IMR-90 (cell line): Measurements from ENCODE around the gene LIMS1. TPM values are rescaled to one million over a fixed set of nuclear protein-coding genes. Genes with fewer than 3 reads are reported as not detected.
A peak's percentile ranks its signal among the peaks of the same experiment; 100 is the strongest.

Experiments used
- ATAC-seq: fragments of 200-7000 bp; cut with Tn5 transposase; 2 replicates; pipeline ENCODE4 v1.9.1; 2020; ENCODE audit warnings: low read depth, mild to moderate bottlenecking, moderate library complexity
- BruUV-seq: library from RNA; stranded (reverse); fragments of 400-500 nt; replicated peaks from 2 replicates; lab custom pipeline; 2021; lab: Mats Ljungman, UMichigan
- CTCF ChIA-PET: fragments of 300-600 bp; formaldehyde crosslinking; extraction: SDS; loops from one replicate; lab custom pipeline; 2021; ENCODE audit warnings: antibody characterized with exemption; lab: Yijun Ruan, JAX
- POLR2A ChIA-PET: fragments of 300-600 bp; sonication (Branson Sonifier 250); formaldehyde crosslinking; loops from one replicate; lab custom pipeline; 2022; ENCODE audit warnings: antibody characterized with exemption; ENCODE audit not compliant: unreplicated experiment; lab: Charles Lee
- DNase-seq: peaks from one replicate; pipeline ENCODE4 v3.0.0; 2013
- H2AFZ ChIP-seq: replicated peaks from 2 replicates; pipeline ENCODE3; 2013; ENCODE audit warnings: low read length, mild to moderate bottlenecking; ENCODE audit not compliant: poor library complexity
- H2AK5ac ChIP-seq: 2 replicates; pipeline ENCODE4 v1.6.1; 2013; ENCODE audit warnings: low read depth, low read length, inconsistent platforms
- H2AK9ac ChIP-seq: replicated peaks from 2 replicates; pipeline ENCODE3; 2013; ENCODE audit warnings: mild to moderate bottlenecking, low read depth, low read length, moderate library complexity; ENCODE audit not compliant: poor library complexity
- H2BK120ac ChIP-seq: 2 replicates; pipeline ENCODE4 v1.6.1; 2013; ENCODE audit warnings: low read depth, low read length, inconsistent platforms
- H2BK15ac ChIP-seq: 3 replicates; pipeline ENCODE4 v1.6.1; 2013; ENCODE audit warnings: low read depth, low read length, inconsistent platforms
- H2BK20ac ChIP-seq: 2 replicates; pipeline ENCODE4 v1.6.1; 2013; ENCODE audit warnings: low read depth, mild to moderate bottlenecking, inconsistent platforms, low read length, moderate library complexity
- H2BK5ac ChIP-seq: 2 replicates; pipeline ENCODE4 v1.6.1; 2013; ENCODE audit warnings: mild to moderate bottlenecking, low read depth, low read length, inconsistent platforms; ENCODE audit not compliant: poor library complexity, severe bottlenecking
- H3K14ac ChIP-seq: replicated peaks from 2 replicates; pipeline ENCODE4 v1.6.1; 2013; ENCODE audit warnings: low read depth, low read length, inconsistent platforms
- H3K18ac ChIP-seq: 2 replicates; pipeline ENCODE4 v1.6.1; 2013; ENCODE audit warnings: low read depth, low read length, control low read depth
- H3K23ac ChIP-seq: 2 replicates; pipeline ENCODE4 v1.6.1; 2013; ENCODE audit warnings: low read depth, low read length, inconsistent platforms
- H3K27ac ChIP-seq: 2 replicates; pipeline ENCODE4 v1.5.1; 2013; ENCODE audit warnings: mild to moderate bottlenecking, control low read depth, low read length; ENCODE audit not compliant: insufficient read depth
- H3K27me3 ChIP-seq: 2 replicates; pipeline ENCODE4 v1.6.1; 2013; ENCODE audit warnings: low read length; ENCODE audit not compliant: control insufficient read depth, insufficient read depth
- H3K36me3 ChIP-seq: 2 replicates; pipeline ENCODE4 v1.6.1; 2013; ENCODE audit warnings: low read length, mixed read lengths; ENCODE audit not compliant: control insufficient read depth, insufficient read depth
- H3K4ac ChIP-seq: 2 replicates; pipeline ENCODE4 v1.6.1; 2013; ENCODE audit warnings: low read depth, low read length, inconsistent platforms
- H3K4me1 ChIP-seq: 2 replicates; pipeline ENCODE4 v1.6.1; 2013; ENCODE audit warnings: low read length, mixed read lengths; ENCODE audit not compliant: control insufficient read depth, insufficient read depth
- H3K4me2 ChIP-seq: 2 replicates; pipeline ENCODE4 v1.6.1; 2013; ENCODE audit warnings: low read depth, mild to moderate bottlenecking, control low read depth, low read length, moderate library complexity
- H3K4me3 ChIP-seq: 2 replicates; pipeline ENCODE4 v1.5.1; 2013; ENCODE audit warnings: low read depth, mild to moderate bottlenecking, control low read depth, low read length, moderate library complexity; ENCODE audit not compliant: insufficient read depth
- H3K56ac ChIP-seq: 2 replicates; pipeline ENCODE4 v1.6.1; 2013; ENCODE audit warnings: low read length, inconsistent platforms; ENCODE audit not compliant: insufficient read depth; ENCODE audit errors: extremely low read depth
- H3K79me1 ChIP-seq, 2 experiments: 2 replicates each; pipeline ENCODE4 v1.6.1; 2013; ENCODE audit warnings: low read length in 2 of 2, inconsistent platforms in 1 of 2, low read depth in 1 of 2
- H3K9ac ChIP-seq: 2 replicates; pipeline ENCODE4 v1.6.1; 2013; ENCODE audit warnings: low read depth, low read length, control low read depth
- H3K9me1 ChIP-seq: 2 replicates; pipeline ENCODE4 v1.6.1; 2013; ENCODE audit warnings: low read length, inconsistent platforms; ENCODE audit not compliant: insufficient read depth
- H3K9me3 ChIP-seq: 2 replicates; pipeline ENCODE4 v1.6.1; 2013; ENCODE audit warnings: low read length; ENCODE audit not compliant: control insufficient read depth, insufficient read depth
- H4K20me1 ChIP-seq: 2 replicates; pipeline ENCODE4 v1.6.1; 2013; ENCODE audit warnings: low read length, inconsistent platforms; ENCODE audit not compliant: insufficient read depth
- H4K5ac ChIP-seq: 2 replicates; pipeline ENCODE4 v1.6.1; 2013; ENCODE audit warnings: mild to moderate bottlenecking, low read depth, low read length, control low read depth
- H4K8ac ChIP-seq, 2 experiments: 2 replicates each; pipeline ENCODE4 v1.6.1; 2013; ENCODE audit warnings: low read depth in 2 of 2, low read length in 2 of 2, control low read depth in 1 of 2, inconsistent platforms in 1 of 2
- H4K91ac ChIP-seq: 2 replicates; pipeline ENCODE4 v1.6.1; 2013; ENCODE audit warnings: low read depth, low read length, inconsistent platforms; ENCODE audit not compliant: insufficient read depth
- BHLHE40 ChIP-seq: fragments of 150-350 bp; IDR thresholded peaks from 2 replicates; pipeline ENCODE4 v1.6.1; 2016; ENCODE audit warnings: mild to moderate bottlenecking, low read depth, low read length
- CEBPB ChIP-seq: IDR thresholded peaks from 2 replicates; pipeline ENCODE4 v1.6.1; 2012; ENCODE audit warnings: low read depth, low read length, improper control_type of control experiment
- ELK1 ChIP-seq: fragments of 150-350 bp; IDR thresholded peaks from 2 replicates; pipeline ENCODE4 v1.6.1; 2016; ENCODE audit warnings: low read depth, mild to moderate bottlenecking, low read length, moderate library complexity, borderline replicate concordance
- FOS ChIP-seq: fragments of 150-350 bp; IDR thresholded peaks from 2 replicates; pipeline ENCODE4 v1.6.1; 2016; ENCODE audit warnings: low read depth, low read length
- MAZ ChIP-seq: IDR thresholded peaks from 2 replicates; pipeline ENCODE4 v1.6.1; 2012; ENCODE audit warnings: low read depth, mild to moderate bottlenecking, low read length, improper control_type of control experiment, moderate library complexity, borderline replicate concordance
- MXI1 ChIP-seq: IDR thresholded peaks from 2 replicates; pipeline ENCODE4 v1.6.1; 2012; ENCODE audit warnings: low read depth, mild to moderate bottlenecking, low read length, moderate library complexity, borderline replicate concordance
- NFE2L2 ChIP-seq: fragments of 150-350 bp; IDR thresholded peaks from 2 replicates; pipeline ENCODE4 v1.6.1; 2016; ENCODE audit warnings: low read depth, mild to moderate bottlenecking, low read length
- POLR2A ChIP-seq: IDR thresholded peaks from 2 replicates; pipeline ENCODE4 v1.6.1; 2012; ENCODE audit warnings: mild to moderate bottlenecking, low read depth, low read length
- RAD21 ChIP-seq: IDR thresholded peaks from 2 replicates; pipeline ENCODE4 v1.6.1; 2012; ENCODE audit warnings: low read length, improper control_type of control experiment
- RCOR1 ChIP-seq: IDR thresholded peaks from 2 replicates; pipeline ENCODE4 v1.6.1; 2012; ENCODE audit warnings: mild to moderate bottlenecking, low read length, improper control_type of control experiment; ENCODE audit not compliant: insufficient replicate concordance
- RFX5 ChIP-seq: IDR thresholded peaks from 2 replicates; pipeline ENCODE4 v1.8.0; 2012; ENCODE audit warnings: low read depth, mild to moderate bottlenecking, low read length, moderate library complexity
- SMC3 ChIP-seq: fragments of 150-350 bp; IDR thresholded peaks from 2 replicates; pipeline ENCODE4 v1.6.1; 2016; ENCODE audit warnings: low read depth, mild to moderate bottlenecking, antibody characterized with exemption, low read length, moderate library complexity
- WGBS, 2 experiments: methylation state at CpG; one replicate each; pipeline versions ENCODE4 v1.1.5 to v1.1.7; 2013; ENCODE audit warnings: missing lambda C conversion rate in 2 of 2; ENCODE audit not compliant: insufficient read length in 1 of 2; ENCODE audit errors: extremely low coverage in 2 of 2; 5-methylcytosine and 5-hydroxymethylcytosine counted together
- dilution Hi-C: fragments of 300-500 bp; cut with HindIII; formaldehyde crosslinking; loops from one replicate; pipeline ENCODE4 v1.14.3; 2018; ENCODE audit warnings: low sequenced_read_pairs; ENCODE audit not compliant: unreplicated experiment
- in situ Hi-C: fragments of 300-500 bp; cut with MboI; formaldehyde crosslinking; loops from 3 replicates; pipeline ENCODE4 v1.14.3; 2019; ENCODE audit warnings: low sequenced_read_pairs, inconsistent platforms, mixed read lengths
- intact Hi-C: fragments of 100-400 bp; cut with micrococcal nuclease; formaldehyde crosslinking; loops from 2 replicates; pipeline ENCODE4 v1.10.0; 2022
- polyA plus RNA-seq, 3 experiments: library from polyadenylated mRNA; depleted of rRNA; stranded (reverse); fragments of >200 nt; gene quantifications; 2 replicates each; pipeline ENCODE4 v1.2.3, GENCODE V29; 2012; ENCODE audit warnings: low replicate concordance in 1 of 3
- total RNA-seq: library from RNA; depleted of rRNA; stranded (reverse); fragments of >200 nt; gene quantifications from 2 replicates; pipeline ENCODE4 v1.2.3, GENCODE V29; 2012
- TF ChIP-seq, protein P1 (sequence below): fragments of 150-350 bp; IDR thresholded peaks from 2 replicates; pipeline ENCODE4 v1.6.1; 2017; ENCODE audit warnings: mild to moderate bottlenecking, antibody characterized with exemption, low read length, low read depth
- TF ChIP-seq, protein P2 (sequence below): conservative IDR thresholded peaks from 2 replicates; pipeline ENCODE4 v1.5.1; 2012; ENCODE audit warnings: mild to moderate bottlenecking, low read depth, low read length, improper control_type of control experiment

LIMS1 gene
- total and polyA plus RNA-seq, 2 of the 4 experiments (the other 2 are of a cell fraction) = 59.1 to 131 TPM

DNA sequence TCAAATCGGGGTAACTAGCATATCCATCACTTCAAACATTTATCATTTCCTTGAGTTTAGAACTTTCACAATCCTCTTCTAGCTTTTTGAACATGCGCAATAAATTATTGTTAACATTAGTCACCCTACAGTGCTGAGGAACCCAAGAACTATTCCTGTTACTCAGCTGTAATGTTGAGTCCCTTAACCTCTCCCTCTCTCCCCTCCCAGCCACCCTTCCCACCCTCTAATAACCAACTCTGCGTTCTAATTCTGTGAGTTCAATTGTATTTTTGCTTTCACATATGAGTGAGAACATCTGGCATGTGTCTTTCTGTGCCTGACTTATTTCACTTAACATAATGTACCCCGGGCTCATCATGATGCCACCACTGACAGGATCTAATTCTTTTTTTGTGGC, 106.5 kb downstream of the LIMS1 start (continued):
- no peak for TF ChIP-seq BHLHE40

DNA sequence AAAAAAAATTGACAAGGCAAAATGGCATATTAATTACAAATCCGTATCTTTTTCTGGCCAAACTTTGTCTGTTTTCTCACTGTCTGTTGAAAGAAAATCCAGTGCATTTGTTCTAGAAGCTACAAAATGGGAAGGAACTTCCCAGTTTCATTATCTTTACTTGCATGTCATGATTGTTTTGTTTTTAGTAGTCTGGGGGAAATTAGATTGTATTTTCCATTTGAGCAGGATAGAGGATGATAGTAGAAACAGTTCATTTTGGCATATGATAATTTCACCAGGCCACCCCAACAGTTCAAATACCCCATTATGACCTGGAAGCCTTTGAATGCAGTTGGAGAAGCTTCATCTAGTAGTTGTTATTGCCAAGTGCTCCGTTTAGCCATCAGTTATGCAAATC, 107.5 kb downstream of the LIMS1 start:
- ATAC-seq = no peak
- in situ Hi-C loops = no loop called here
- no peak for TF ChIP-seq POLR2A
- TF ChIP-seq MXI1 = no peak
- no peak for TF ChIP-seq SMC3
- TF ChIP-seq ELK1 = no peak
- no peak for TF ChIP-seq FOS
- no peak for TF ChIP-seq BHLHE40
- no peak for TF ChIP-seq NFE2L2
- TF ChIP-seq MAZ = no peak
- TF ChIP-seq, protein P1, sequence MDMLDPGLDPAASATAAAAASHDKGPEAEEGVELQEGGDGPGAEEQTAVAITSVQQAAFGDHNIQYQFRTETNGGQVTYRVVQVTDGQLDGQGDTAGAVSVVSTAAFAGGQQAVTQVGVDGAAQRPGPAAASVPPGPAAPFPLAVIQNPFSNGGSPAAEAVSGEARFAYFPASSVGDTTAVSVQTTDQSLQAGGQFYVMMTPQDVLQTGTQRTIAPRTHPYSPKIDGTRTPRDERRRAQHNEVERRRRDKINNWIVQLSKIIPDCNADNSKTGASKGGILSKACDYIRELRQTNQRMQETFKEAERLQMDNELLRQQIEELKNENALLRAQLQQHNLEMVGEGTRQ = no peak
- no peak for TF ChIP-seq CEBPB
- TF ChIP-seq, protein P2, sequence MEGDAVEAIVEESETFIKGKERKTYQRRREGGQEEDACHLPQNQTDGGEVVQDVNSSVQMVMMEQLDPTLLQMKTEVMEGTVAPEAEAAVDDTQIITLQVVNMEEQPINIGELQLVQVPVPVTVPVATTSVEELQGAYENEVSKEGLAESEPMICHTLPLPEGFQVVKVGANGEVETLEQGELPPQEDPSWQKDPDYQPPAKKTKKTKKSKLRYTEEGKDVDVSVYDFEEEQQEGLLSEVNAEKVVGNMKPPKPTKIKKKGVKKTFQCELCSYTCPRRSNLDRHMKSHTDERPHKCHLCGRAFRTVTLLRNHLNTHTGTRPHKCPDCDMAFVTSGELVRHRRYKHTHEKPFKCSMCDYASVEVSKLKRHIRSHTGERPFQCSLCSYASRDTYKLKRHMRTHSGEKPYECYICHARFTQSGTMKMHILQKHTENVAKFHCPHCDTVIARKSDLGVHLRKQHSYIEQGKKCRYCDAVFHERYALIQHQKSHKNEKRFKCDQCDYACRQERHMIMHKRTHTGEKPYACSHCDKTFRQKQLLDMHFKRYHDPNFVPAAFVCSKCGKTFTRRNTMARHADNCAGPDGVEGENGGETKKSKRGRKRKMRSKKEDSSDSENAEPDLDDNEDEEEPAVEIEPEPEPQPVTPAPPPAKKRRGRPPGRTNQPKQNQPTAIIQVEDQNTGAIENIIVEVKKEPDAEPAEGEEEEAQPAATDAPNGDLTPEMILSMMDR = no peak
- no peak for TF ChIP-seq RAD21
- TF ChIP-seq RFX5 = no peak
- TF ChIP-seq RCOR1 = no peak

More for the DNA sequence above, 107.5 kb downstream of the LIMS1 start:
- H4K8ac ChIP-seq = peak overlapping the region in 1 of 2 experiments; percentile 57; a peak in 2 of 4 replicates
- no peak overlapping the region; the same call in 1 of the 2 replicates for H3K9ac ChIP-seq
- H2BK20ac ChIP-seq = peak overlapping the region; percentile 72
- no peaks in the 10 kb centered on the region for H3K9me3 ChIP-seq
- H3K14ac ChIP-seq = no peak overlapping the region
- POLR2A ChIA-PET = no interaction called here
- no CpG with 5 or more reads among the region's 2 CpGs for WGBS, 2 experiments
- H3K4me2 ChIP-seq = peak overlapping the region; percentile 16; the same call in 1 of the 2 replicates
- BruUV-seq = no TSS peak
- no peak overlapping the region for H3K56ac ChIP-seq
- no peak overlapping the region for H3K23ac ChIP-seq
- intact Hi-C loops (no loop called here), dilution Hi-C loops (no loop called here)
- H4K5ac ChIP-seq = peak overlapping the region; percentile 35; the same call in 1 of the 2 replicates
- H2BK120ac ChIP-seq = peak overlapping the region; percentile 41; the same call in 1 of the 2 replicates
- H3K9me1 ChIP-seq = peaks cover 15% of the 10 kb centered on the region
- H2AFZ ChIP-seq = no peak overlapping the region
- peaks cover 19 to 56% of the 10 kb centered on the region in 2 experiments for H3K79me1 ChIP-seq
- no peak overlapping the region for H3K27ac ChIP-seq
- H2BK5ac ChIP-seq = peak overlapping the region; percentile 92
- H2AK9ac ChIP-seq = no peak overlapping the region
- H3K4ac ChIP-seq = peak overlapping the region; percentile 66
- no peaks in the 10 kb centered on the region; the same call in 1 of the 2 replicates for H3K36me3 ChIP-seq
- H2AK5ac ChIP-seq = no peak overlapping the region
- H3K4me3 ChIP-seq = no peak overlapping the region
- no peak overlapping the region for H4K91ac ChIP-seq
- H4K20me1 ChIP-seq = peaks cover 4% of the 10 kb centered on the region; the same call in 1 of the 2 replicates
- H2BK15ac ChIP-seq = no peak overlapping the region
- DNase-seq = no peak
- H3K4me1 ChIP-seq = peaks cover 11% of the 10 kb centered on the region
- H3K18ac ChIP-seq = peak overlapping the region; percentile 38; the same call in 1 of the 2 replicates
- CTCF ChIA-PET = no interaction called here
- no peaks in the 10 kb centered on the region for H3K27me3 ChIP-seq
